ENCODE data around the gene RNASE12. TPM values are rescaled to one million over a fixed set of nuclear protein-coding genes. Genes with fewer than 3 reads are reported as not detected.
"Not testable (repeated sequence)": the region's sequence is repeated elsewhere in the genome, so short reads cannot be mapped to it uniquely, and the experiment has no call there.

Gene RNASE12
- total RNA-seq, 6 experiments from 2014 or later: not detected

DNA sequence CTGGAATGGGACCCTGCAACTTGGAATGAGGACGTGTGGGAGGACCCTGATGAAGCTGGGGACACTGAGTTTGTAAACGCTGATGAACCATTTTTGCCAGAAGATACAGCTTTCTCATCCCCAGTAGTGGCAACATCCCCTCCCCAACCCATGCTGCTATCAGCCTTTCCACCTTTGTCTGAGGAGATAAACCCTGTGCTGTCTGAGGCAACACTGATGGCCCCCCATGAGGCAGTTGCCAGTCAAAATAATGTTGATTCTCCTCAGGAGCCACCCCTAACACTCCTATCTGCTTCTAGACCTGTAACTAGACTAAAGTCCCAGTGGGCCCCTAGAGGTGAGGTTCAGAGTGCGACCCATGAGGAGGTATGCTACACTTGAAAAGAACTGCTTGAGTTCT is 22.8 kb downstream of the RNASE12 start:
- no peaks in the 10 kb centered on the region for H3K36me3 ChIP-seq
- DNase-seq (no peak), ATAC-seq (no peak)
- no peaks in the 10 kb centered on the region for H3K9me3 ChIP-seq
- no peaks in the 10 kb centered on the region for H3K27me3 ChIP-seq
- H3K4me1 ChIP-seq: no peaks in the 10 kb centered on the region
- 73% methylated on average over 3 of the region's 3 CpGs for WGBS (ENCODE audit: insufficient coverage, low coverage, low lambda C conversion rate, missing lambda C conversion rate)
- TF ChIP-seq, protein P1, sequence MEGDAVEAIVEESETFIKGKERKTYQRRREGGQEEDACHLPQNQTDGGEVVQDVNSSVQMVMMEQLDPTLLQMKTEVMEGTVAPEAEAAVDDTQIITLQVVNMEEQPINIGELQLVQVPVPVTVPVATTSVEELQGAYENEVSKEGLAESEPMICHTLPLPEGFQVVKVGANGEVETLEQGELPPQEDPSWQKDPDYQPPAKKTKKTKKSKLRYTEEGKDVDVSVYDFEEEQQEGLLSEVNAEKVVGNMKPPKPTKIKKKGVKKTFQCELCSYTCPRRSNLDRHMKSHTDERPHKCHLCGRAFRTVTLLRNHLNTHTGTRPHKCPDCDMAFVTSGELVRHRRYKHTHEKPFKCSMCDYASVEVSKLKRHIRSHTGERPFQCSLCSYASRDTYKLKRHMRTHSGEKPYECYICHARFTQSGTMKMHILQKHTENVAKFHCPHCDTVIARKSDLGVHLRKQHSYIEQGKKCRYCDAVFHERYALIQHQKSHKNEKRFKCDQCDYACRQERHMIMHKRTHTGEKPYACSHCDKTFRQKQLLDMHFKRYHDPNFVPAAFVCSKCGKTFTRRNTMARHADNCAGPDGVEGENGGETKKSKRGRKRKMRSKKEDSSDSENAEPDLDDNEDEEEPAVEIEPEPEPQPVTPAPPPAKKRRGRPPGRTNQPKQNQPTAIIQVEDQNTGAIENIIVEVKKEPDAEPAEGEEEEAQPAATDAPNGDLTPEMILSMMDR (IDR thresholded peaks at IDR 0.05): no peak
- TF ChIP-seq POLR2A (IDR thresholded peaks at IDR 0.05): no peak
- intact Hi-C loops (cut with DNase I): no loop called here
- H3K4me3 ChIP-seq: no peak overlapping the region
- H3K27ac ChIP-seq: no peak overlapping the region

DNA sequence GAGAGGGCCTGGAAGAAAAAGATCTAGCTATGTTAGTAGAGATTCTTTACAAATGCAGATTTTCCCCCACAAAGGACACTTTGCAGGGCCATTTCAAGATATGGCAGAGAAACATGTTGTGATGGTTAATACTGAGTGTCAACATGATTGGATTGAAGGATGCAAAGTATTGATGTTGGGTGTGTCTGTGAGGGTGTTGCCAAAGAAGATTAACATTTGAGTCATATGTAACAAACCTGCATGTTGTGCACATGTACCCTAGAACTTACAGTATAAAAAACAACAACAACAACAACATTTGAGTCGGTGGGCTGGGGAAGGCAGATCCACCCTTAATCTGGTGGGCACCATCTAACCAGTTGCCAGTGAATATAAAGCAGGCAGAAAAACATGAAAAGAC is 24.0 kb downstream of the RNASE12 start:
- ATAC-seq; DNase-seq; H3K36me3 ChIP-seq; H3K9me3 ChIP-seq; H3K27ac ChIP-seq; H3K4me1 ChIP-seq; H3K27me3 ChIP-seq; intact Hi-C loops (cut with DNase I); H3K4me3 ChIP-seq: not testable (repeated sequence)
- WGBS (ENCODE audit: insufficient coverage, low coverage, low lambda C conversion rate, missing lambda C conversion rate): 80% methylated on average over 1 of the region's 1 CpG

DNA sequence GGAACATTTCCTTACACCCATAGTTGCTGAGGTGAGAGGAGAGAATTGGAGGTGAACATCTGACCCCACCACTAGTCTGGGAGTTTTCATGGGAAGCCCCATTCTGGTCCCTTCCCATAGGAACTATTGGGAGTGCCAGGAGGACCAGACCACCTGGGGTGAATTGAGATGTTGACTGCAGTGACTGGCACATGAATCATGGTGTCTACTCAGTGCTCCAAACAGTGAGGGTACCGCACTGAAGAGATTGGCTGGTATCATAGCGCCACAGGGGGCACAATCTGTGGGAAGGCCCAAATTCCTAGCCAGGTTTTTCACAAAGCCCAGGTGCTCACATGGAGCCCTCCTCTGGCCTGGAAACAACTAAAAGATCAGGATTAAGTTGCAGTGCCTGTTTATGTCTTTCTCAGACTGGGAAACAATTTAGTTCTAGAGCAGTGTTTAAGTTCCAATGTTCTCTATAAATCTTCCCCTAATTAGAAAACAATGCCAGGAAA is 26.6 kb downstream of the RNASE12 start:
- Histone ChIP-seq H3K9me3 (no peaks in the 10 kb centered on the region), H3K4me3 (no peak overlapping the region), H3K36me3 (no peaks in the 10 kb centered on the region), H3K27ac (no peak overlapping the region), H3K27me3 (no peaks in the 10 kb centered on the region), H3K4me1 (no peaks in the 10 kb centered on the region)
- 100% methylated on average over 1 of the region's 2 CpGs for WGBS (ENCODE audit: insufficient coverage, low coverage, low lambda C conversion rate, missing lambda C conversion rate)
- no peak for TF ChIP-seq POLR2A (IDR thresholded peaks at IDR 0.05)
- TF ChIP-seq, protein P1 (IDR thresholded peaks at IDR 0.05): no peak
- intact Hi-C loops (cut with DNase I): no loop called here
- DNase-seq (no peak), ATAC-seq (no peak)

DNA sequence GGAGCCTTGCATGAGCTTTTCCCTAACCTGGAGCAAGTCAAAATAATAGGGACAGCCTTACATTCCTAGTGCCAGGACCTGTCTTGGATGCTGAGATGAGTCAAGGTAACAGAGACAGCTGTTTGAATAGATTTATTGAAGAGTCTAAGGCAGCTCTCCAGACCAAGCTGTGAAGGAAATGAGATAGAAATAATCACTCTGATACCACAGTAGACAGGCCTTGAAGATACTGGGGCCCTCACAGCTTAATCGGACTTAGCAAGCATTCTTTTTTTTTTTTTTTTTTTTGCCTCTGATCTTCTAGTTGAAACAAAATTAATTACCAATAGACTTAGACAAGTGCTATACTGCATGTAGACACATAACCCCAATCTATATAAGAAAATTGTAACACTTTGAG is 27.2 kb downstream of the RNASE12 start:
- Histone ChIP-seq H3K36me3 (no peaks in the 10 kb centered on the region), H3K27ac (no peak overlapping the region), H3K4me3 (no peak overlapping the region), H3K4me1 (no peaks in the 10 kb centered on the region), H3K27me3 (no peaks in the 10 kb centered on the region), H3K9me3 (no peaks in the 10 kb centered on the region)
- no peak for DNase-seq
- WGBS (ENCODE audit: insufficient coverage, low coverage, low lambda C conversion rate, missing lambda C conversion rate): no CpG with 5 or more reads among the region's 1 CpG
- intact Hi-C loops (cut with DNase I): no loop called here
- no peak for TF ChIP-seq POLR2A (IDR thresholded peaks at IDR 0.05)
- TF ChIP-seq, protein P1 (IDR thresholded peaks at IDR 0.05): no peak
- no peak for ATAC-seq

DNA sequence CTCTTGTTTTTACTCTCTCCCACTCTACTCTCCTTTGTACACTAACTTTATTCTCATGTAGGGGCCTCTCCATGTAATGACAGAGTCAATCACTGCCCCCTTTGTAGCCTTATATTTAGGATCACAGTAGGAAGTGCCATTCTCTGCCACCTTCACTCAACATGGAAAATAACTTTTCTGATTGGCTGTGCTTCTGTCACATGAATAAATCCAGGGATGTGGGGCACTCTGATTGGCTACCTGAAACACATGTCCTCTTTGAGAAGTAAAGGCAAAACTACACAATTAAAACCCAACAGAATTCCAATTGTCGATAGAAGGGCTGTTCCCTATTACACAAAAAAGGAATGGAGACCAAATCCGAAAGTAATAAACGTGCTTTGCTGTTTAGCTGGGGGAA is 30.2 kb downstream of the RNASE12 start, which contains the start of gene RNASE9:
RNASE9 (minus strand) TSS at position 87 of the 400 bp plus-strand sequence.
- ATAC-seq: no peak
- H3K9me3 ChIP-seq: no peaks in the 10 kb centered on the region
- no peaks in the 10 kb centered on the region for H3K4me1 ChIP-seq
- H3K4me3 ChIP-seq: no peak within 1 kb of the TSS
- intact Hi-C loops (cut with DNase I): no loop called here
- H3K27me3 ChIP-seq: no peaks in the 10 kb centered on the region
- H3K36me3 ChIP-seq: no peaks in the 10 kb centered on the region
- WGBS (ENCODE audit: insufficient coverage, low coverage, low lambda C conversion rate, missing lambda C conversion rate): 78% methylated on average over 3 of the region's 3 CpGs
- H3K27ac ChIP-seq: no peak within 1 kb of the TSS
- TF ChIP-seq, protein P1 (IDR thresholded peaks at IDR 0.05): no peak
- no peak for TF ChIP-seq POLR2A (IDR thresholded peaks at IDR 0.05)
- DNase-seq: no peak
